ENCODE data around the gene IVL. TPM values are rescaled to one million over a fixed set of nuclear protein-coding genes. Genes with fewer than 3 reads are reported as not detected.

IVL gene
- total and polyA plus RNA-seq, 8 donors, result 0.12 TPM; not detected in 7

DNA sequence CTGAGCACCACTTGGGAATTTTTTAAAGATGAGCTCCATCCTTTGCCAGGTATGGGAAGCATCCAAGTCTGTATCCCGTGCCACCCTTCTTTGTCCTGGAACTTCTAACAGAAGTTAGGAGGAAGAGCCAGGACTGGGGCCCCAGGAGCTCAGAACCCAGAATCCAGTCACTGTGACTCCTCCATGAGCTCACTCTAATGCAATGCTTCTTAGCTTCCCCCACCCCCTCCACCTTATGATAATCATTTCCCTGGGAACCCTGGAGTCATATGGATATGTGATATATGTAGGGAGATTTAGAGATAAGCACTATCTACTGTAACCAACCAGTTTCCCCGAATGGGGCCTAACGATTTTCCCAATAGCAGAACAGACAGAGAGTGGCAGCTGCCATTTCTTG is 37.9 kb downstream of the IVL start:
- intact Hi-C loops (cut with DNase I), result no loop called here
- H3K4me1 ChIP-seq, result no peaks in the 10 kb centered on the region
- H3K36me3 ChIP-seq, result no peaks in the 10 kb centered on the region
- no peaks in the 10 kb centered on the region for H3K27me3 ChIP-seq
- TF ChIP-seq, protein P1, sequence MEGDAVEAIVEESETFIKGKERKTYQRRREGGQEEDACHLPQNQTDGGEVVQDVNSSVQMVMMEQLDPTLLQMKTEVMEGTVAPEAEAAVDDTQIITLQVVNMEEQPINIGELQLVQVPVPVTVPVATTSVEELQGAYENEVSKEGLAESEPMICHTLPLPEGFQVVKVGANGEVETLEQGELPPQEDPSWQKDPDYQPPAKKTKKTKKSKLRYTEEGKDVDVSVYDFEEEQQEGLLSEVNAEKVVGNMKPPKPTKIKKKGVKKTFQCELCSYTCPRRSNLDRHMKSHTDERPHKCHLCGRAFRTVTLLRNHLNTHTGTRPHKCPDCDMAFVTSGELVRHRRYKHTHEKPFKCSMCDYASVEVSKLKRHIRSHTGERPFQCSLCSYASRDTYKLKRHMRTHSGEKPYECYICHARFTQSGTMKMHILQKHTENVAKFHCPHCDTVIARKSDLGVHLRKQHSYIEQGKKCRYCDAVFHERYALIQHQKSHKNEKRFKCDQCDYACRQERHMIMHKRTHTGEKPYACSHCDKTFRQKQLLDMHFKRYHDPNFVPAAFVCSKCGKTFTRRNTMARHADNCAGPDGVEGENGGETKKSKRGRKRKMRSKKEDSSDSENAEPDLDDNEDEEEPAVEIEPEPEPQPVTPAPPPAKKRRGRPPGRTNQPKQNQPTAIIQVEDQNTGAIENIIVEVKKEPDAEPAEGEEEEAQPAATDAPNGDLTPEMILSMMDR (IDR thresholded peaks at IDR 0.05), result no peak
- DNase-seq, result no peak
- H3K27ac ChIP-seq, result no peak overlapping the region
- no peaks in the 10 kb centered on the region for H3K9me3 ChIP-seq
- no peak overlapping the region for H3K4me3 ChIP-seq
- no peak for ATAC-seq

DNA sequence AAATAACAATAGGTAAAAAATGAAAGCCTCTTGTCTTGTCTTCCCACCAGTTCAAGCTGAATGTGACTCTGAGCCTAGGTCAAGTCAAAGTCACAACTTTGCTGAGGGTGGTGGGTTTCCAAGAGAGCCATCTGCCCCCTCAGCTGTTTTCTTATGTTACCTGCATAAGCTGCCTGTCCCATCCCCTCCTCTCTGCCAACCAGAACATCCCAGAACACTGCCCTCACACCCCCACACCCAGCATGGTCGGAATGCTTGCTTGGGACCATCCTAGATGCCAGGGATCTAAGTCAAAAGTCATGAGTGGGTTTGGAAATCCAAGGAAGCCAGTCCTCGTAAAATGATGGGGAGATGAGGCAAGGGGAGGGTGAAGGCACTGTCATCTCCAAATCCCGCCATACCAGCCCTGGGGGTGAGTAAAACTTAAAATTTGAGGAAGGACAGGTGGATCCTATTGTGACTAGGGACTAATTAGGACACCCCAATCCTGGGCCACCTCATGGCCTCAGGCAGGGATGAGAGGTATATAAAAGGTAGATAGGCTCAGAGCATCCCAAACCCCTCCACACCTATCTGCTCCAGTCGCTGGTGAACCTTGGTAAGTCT is 38.4 kb downstream of the IVL start, which contains the start of gene SPRR5:
Gene SPRR5, plus strand, starts transcription at position 556 of the 606 bp plus-strand sequence. CDS start 1,349 bp downstream, outside the sequence.
- no peaks in the 10 kb centered on the region for H3K9me3 ChIP-seq
- no peak within 1 kb of the TSS for H3K27ac ChIP-seq
- H3K4me3 ChIP-seq, result no peak within 1 kb of the TSS
- TF ChIP-seq, protein P1 (IDR thresholded peaks at IDR 0.05), result no peak
- no peaks in the 10 kb centered on the region for H3K36me3 ChIP-seq
- no peaks in the 10 kb centered on the region for H3K4me1 ChIP-seq
- no peaks in the 10 kb centered on the region for H3K27me3 ChIP-seq
- no peak for ATAC-seq
- no peak for DNase-seq
- intact Hi-C loops (cut with DNase I), result no loop called here

DNA sequence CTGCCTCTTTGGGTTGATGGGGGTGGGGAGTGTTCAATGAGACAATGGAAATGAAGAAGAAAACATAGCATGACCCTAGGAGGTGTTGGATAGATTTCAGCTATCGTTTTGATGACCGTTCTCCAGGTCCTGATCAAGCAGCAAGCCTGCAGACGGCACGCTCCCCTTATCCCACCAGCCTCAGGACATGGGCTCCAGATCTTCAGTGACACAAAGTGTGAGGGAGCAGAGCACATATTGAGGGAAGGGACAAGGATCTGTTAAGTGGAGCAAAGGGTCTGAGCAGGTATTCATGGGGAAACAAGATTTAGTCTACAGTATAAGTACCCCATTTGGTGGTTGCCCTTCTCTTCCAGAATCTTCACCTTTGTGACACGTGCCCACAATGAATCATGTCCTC is 43.4 kb downstream of the IVL start:
- TF ChIP-seq, protein P1 (IDR thresholded peaks at IDR 0.05), result no peak
- intact Hi-C loops (cut with DNase I), result no loop called here
- no peaks in the 10 kb centered on the region for H3K4me1 ChIP-seq
- no peaks in the 10 kb centered on the region for H3K9me3 ChIP-seq
- H3K27ac ChIP-seq, result no peak overlapping the region
- H3K27me3 ChIP-seq, result no peaks in the 10 kb centered on the region
- no peak for DNase-seq
- no peak overlapping the region for H3K4me3 ChIP-seq
- no peak for ATAC-seq
- no peaks in the 10 kb centered on the region for H3K36me3 ChIP-seq

DNA sequence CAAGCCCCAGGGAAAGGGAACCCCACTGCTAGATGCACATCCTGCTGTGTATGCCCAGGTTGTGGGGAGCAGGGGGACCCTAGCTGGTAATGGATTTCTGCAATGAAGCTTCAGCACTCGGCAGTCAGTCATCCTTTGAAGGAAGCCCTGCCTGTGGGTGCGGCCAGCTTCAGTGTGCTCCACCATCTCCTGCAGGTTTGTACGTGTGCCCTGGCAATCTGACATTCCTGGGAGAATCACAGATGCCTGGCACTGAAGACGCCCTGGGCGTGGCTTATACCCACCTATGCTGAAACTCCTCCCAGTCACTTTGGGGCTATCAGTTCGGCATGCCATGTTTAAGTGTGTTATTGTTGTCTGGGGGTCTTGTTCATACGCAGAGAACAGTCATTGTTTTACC is 45.4 kb downstream of the IVL start:
- H3K36me3 ChIP-seq, result no peaks in the 10 kb centered on the region
- H3K4me3 ChIP-seq, result no peak overlapping the region
- H3K4me1 ChIP-seq, result no peaks in the 10 kb centered on the region
- DNase-seq, result no peak
- no peaks in the 10 kb centered on the region for H3K9me3 ChIP-seq
- no peak for ATAC-seq
- H3K27me3 ChIP-seq, result no peaks in the 10 kb centered on the region
- TF ChIP-seq, protein P1 (IDR thresholded peaks at IDR 0.05), result no peak
- H3K27ac ChIP-seq, result no peak overlapping the region
- intact Hi-C loops (cut with DNase I), result no loop called here

DNA sequence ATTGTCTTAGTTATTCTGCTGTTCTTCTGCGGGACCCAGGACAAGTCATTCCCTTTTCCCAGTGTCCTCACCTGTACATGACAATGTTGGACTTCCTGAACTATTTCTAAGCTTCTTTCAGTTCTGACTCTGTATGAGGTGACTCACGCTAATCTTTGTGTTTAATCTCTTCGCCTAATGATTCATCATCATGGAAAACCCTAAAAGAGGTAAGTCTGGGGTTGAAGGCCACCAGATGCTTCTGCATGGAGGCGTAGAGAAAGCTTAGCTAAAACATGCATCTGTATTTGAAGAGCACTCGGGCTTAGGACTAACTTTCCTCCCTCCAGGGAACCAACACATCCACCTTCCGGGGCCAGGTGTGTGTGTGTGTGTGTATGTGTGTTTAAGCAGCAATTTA is 46.1 kb downstream of the IVL start:
- TF ChIP-seq, protein P1 (IDR thresholded peaks at IDR 0.05), result no peak
- H3K4me1 ChIP-seq, result no peaks in the 10 kb centered on the region
- H3K4me3 ChIP-seq, result no peak overlapping the region
- H3K36me3 ChIP-seq, result no peaks in the 10 kb centered on the region
- ATAC-seq (no peak), DNase-seq (no peak)
- H3K9me3 ChIP-seq, result no peaks in the 10 kb centered on the region
- no peaks in the 10 kb centered on the region for H3K27me3 ChIP-seq
- intact Hi-C loops (cut with DNase I), result no loop called here
- H3K27ac ChIP-seq, result no peak overlapping the region

All from left lung (tissue), 10 donors.